ACHN (cell line): ENCODE results near the gene SIGLEC14.
A peak's percentile ranks its signal among the peaks of the same experiment; 100 is the strongest.

Experiments used
- DNase-seq: peaks from one replicate; pipeline ENCODE4 v3.0.0-alpha.2; 2015
- in situ Hi-C: cut with HindIII; loops from 2 replicates; pipeline ENCODE4 v1.10.0; 2017; ENCODE audit warnings: low sequenced_read_pairs, low pct_ligation_motif_present, low pct_unique_long_range_greater_than_20kb

The SIGLEC14 gene

GRCh38 chr19:51593969-51594773 is 52.5 kb downstream of the SIGLEC14 start:
- in situ Hi-C loops, result no loop called here

GRCh38 chr19:51593138-51593890 is 53.3 kb downstream of the SIGLEC14 start:
- no peak for DNase-seq
- in situ Hi-C loops, result no loop called here

More at GRCh38 chr19:51593969-51594773, 52.5 kb downstream of the SIGLEC14 start:
- peak; percentile 95 for DNase-seq
